CD4-positive, CD25-positive, alpha-beta regulatory T cell (primary cell): ENCODE measurements around the gene CYYR1. TPM values are rescaled to one million over a fixed set of nuclear protein-coding genes. Genes with fewer than 3 reads are reported as not detected.

ENCODE experiments used
- ATAC-seq, 2 donors: fragments of 150-1000 bp; cut with Tn5 transposase; one replicate each; pipeline ENCODE4 v1.10.0; 2021; ENCODE audit warnings: low read depth in 2 of 2, moderate number of reproducible peaks in 2 of 2, moderate library complexity in 1 of 2
- DNase-seq, 3 donors: peaks; one replicate each; pipeline versions ENCODE4 v3.0.0 to v3.0.0-alpha.2; 2012 to 2022; ENCODE audit warnings: mixed read lengths in 1 of 3
- H3K27ac ChIP-seq: one replicate; pipeline ENCODE4 v1.7.0; 2013; ENCODE audit warnings: mild to moderate bottlenecking, low read length; ENCODE audit not compliant: insufficient read depth, poor library complexity, severe bottlenecking
- H3K27me3 ChIP-seq: one replicate; pipeline ENCODE4 v1.7.0; 2013; ENCODE audit warnings: low read length; ENCODE audit not compliant: control insufficient read depth, insufficient read depth
- H3K36me3 ChIP-seq: one replicate; pipeline ENCODE4 v1.7.0; 2013; ENCODE audit warnings: mild to moderate bottlenecking, low read length, moderate library complexity; ENCODE audit not compliant: control insufficient read depth, insufficient read depth
- H3K4me1 ChIP-seq: 2 replicates; pipeline ENCODE4 v1.7.0; 2013; ENCODE audit warnings: mild to moderate bottlenecking, low read length; ENCODE audit not compliant: insufficient read depth, control insufficient read depth, poor library complexity, severe bottlenecking
- H3K4me3 ChIP-seq: one replicate; pipeline ENCODE4 v1.7.0; 2013; ENCODE audit warnings: low read depth, mild to moderate bottlenecking, low read length, moderate library complexity
- H3K9me3 ChIP-seq, 2 experiments: 1 replicate in 1 of 2; 2 replicates in 1 of 2; pipeline ENCODE4 v1.7.0; 2013; ENCODE audit warnings: low read length in 2 of 2, mild to moderate bottlenecking in 1 of 2, moderate library complexity in 1 of 2; ENCODE audit not compliant: control insufficient read depth in 2 of 2
- H3K27ac Mint-ChIP-seq, 3 donors: one replicate each; pipeline ENCODE4 v1.8.0; 2020 to 2022; ENCODE audit warnings: mild to moderate bottlenecking in 3 of 3, mixed read lengths in 3 of 3, moderate library complexity in 2 of 3
- H3K27me3 Mint-ChIP-seq: one replicate; pipeline ENCODE4 v1.8.0; 2022; ENCODE audit warnings: mild to moderate bottlenecking, mixed read lengths
- H3K36me3 Mint-ChIP-seq: one replicate; pipeline ENCODE4 v1.8.0; 2020; ENCODE audit warnings: mixed read lengths
- H3K4me1 Mint-ChIP-seq, 4 donors: one replicate each; pipeline ENCODE4 v1.8.0; 2020 to 2022; ENCODE audit warnings: mixed read lengths in 4 of 4, mild to moderate bottlenecking in 1 of 4
- H3K4me3 Mint-ChIP-seq, 4 donors: one replicate each; pipeline ENCODE4 v1.8.0; 2020 to 2022; ENCODE audit warnings: mild to moderate bottlenecking in 4 of 4, mixed read lengths in 4 of 4, moderate library complexity in 3 of 4
- H3K9me3 Mint-ChIP-seq, 7 donors: one replicate each; pipeline ENCODE4 v1.8.0; 2020 to 2022; ENCODE audit warnings: mixed read lengths in 7 of 7, mild to moderate bottlenecking in 3 of 7, moderate library complexity in 2 of 7
- polyA plus RNA-seq, 4 donors: library from polyadenylated mRNA; unstranded; fragments of 300-500 nt; fragmentation: Illumina TruSeq; gene quantifications; one replicate each; pipeline ENCODE4 v1.2.3, GENCODE V29; 2021
- total RNA-seq: library from RNA; stranded (reverse); gene quantifications from one replicate; pipeline ENCODE4 v1.2.3, GENCODE V29; 2022

The CYYR1 gene
- total and polyA plus RNA-seq, 5 donors from 2014 or later = not detected

DNA sequence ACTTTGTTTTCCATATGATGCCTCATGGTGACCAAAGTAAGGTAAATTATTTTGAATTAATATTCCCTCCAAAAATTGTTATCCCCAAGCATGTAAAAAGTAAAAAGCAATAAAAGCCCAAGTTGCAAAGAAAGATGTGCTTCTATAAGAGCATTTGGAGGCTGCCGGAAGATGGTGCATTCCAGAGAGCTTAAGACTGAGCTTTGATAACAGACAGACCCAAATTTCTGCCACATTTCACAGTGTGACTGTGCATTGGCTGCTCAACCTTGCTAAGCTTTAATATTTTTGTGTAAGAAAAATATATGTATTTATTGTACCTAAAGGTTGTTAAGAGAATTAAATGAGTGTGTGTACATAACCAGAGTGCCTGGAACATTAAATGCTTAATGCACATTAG is 67.9 kb downstream of the CYYR1 start:
- H3K4me1 Mint-ChIP-seq = no peaks in the 10 kb centered on the region
- H3K27me3 ChIP-seq = no peaks in the 10 kb centered on the region
- no peak overlapping the region for H3K27ac ChIP-seq
- H3K4me1 ChIP-seq = no peaks in the 10 kb centered on the region
- no peaks in the 10 kb centered on the region for H3K36me3 Mint-ChIP-seq
- no peak overlapping the region for H3K27ac Mint-ChIP-seq
- DNase-seq (no peak), ATAC-seq (no peak)
- H3K4me3 Mint-ChIP-seq = no peak overlapping the region
- H3K9me3 ChIP-seq = no peaks in the 10 kb centered on the region
- H3K9me3 Mint-ChIP-seq = peaks cover 0 to 3% (median 0%) of the 10 kb centered on the region in 7 donors
- no peaks in the 10 kb centered on the region for H3K36me3 ChIP-seq
- no peaks in the 10 kb centered on the region for H3K27me3 Mint-ChIP-seq
- H3K4me3 ChIP-seq = no peak overlapping the region

DNA sequence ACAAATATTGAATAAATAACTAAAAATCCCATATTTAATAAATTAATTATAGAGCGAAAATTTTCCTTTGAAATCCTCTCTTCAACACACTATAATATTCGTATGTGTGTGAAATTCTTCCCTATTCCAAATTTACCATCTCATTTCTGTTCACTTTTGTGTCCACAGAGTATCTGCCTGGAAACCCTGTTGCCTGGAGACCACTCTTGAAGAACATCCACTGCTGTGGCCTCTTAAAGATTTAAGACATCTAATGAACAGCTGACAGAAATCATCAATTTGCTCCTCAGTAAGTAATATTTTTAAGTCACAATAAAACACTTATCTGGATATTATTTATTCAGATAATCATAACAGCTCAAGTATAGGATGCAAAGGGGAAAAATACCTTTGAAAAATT is 69.7 kb downstream of the CYYR1 start:
- H3K9me3 Mint-ChIP-seq = peaks cover under 1 to 5% (median 3%) of the 10 kb centered on the region in 7 donors
- ATAC-seq (no peak), DNase-seq (no peak)
- H3K36me3 ChIP-seq = no peaks in the 10 kb centered on the region
- no peak overlapping the region for H3K27ac Mint-ChIP-seq
- H3K9me3 ChIP-seq = no peaks in the 10 kb centered on the region
- no peak overlapping the region for H3K27ac ChIP-seq
- H3K36me3 Mint-ChIP-seq = no peaks in the 10 kb centered on the region
- no peaks in the 10 kb centered on the region for H3K27me3 ChIP-seq
- no peaks in the 10 kb centered on the region for H3K4me1 Mint-ChIP-seq
- H3K4me3 Mint-ChIP-seq = no peak overlapping the region
- H3K4me3 ChIP-seq = no peak overlapping the region
- H3K4me1 ChIP-seq = no peaks in the 10 kb centered on the region
- no peaks in the 10 kb centered on the region for H3K27me3 Mint-ChIP-seq

- H3K4me1 Mint-ChIP-seq = no peaks in the 10 kb centered on the region
- H3K27me3 Mint-ChIP-seq = no peaks in the 10 kb centered on the region
- Histone ChIP-seq H3K4me1 (no peaks in the 10 kb centered on the region), H3K27ac (no peak overlapping the region), H3K4me3 (no peak overlapping the region), H3K36me3 (no peaks in the 10 kb centered on the region), H3K9me3 (no peaks in the 10 kb centered on the region), H3K27me3 (no peaks in the 10 kb centered on the region)
- ATAC-seq (no peak), DNase-seq (no peak)
- H3K4me3 Mint-ChIP-seq = no peak overlapping the region
- peaks cover 1 to 6% (median 4%) of the 10 kb centered on the region in 7 donors for H3K9me3 Mint-ChIP-seq
- no peaks in the 10 kb centered on the region for H3K36me3 Mint-ChIP-seq
- no peak overlapping the region for H3K27ac Mint-ChIP-seq
These were observed 71.5 kb downstream of the CYYR1 start for GRCh38 chr21:26501495-26502021.

DNA sequence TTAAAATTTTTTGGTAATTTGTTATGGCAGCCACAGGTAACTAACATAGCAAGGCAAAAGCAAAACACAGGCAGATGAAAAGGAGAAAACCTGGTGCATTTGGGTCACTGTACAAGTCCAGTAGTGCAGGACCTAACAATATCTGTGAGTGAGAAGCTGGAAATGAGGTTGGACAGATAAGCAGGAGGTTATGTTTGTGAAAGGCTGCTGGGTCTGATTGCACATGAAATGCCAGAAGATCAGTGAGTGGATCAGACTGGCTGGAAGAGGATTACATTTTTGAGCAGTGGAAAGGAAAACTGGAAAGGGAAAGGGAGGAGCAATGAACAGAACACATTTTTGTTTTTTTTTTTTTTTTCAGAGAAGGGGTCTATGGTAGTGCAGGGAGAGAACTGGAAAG is 73.6 kb downstream of the CYYR1 start:
- Mint-ChIP-seq H3K27ac (no peak overlapping the region), H3K4me3 (no peak overlapping the region), H3K36me3 (no peaks in the 10 kb centered on the region), H3K4me1 (no peaks in the 10 kb centered on the region), H3K9me3 (peaks cover 1 to 6% (median 4%) of the 10 kb centered on the region in 7 donors), H3K27me3 (no peaks in the 10 kb centered on the region)
- DNase-seq (no peak), ATAC-seq (no peak)
- Histone ChIP-seq H3K4me1 (no peaks in the 10 kb centered on the region), H3K27me3 (no peaks in the 10 kb centered on the region), H3K9me3 (no peaks in the 10 kb centered on the region), H3K4me3 (no peak overlapping the region), H3K27ac (no peak overlapping the region), H3K36me3 (no peaks in the 10 kb centered on the region)

DNA sequence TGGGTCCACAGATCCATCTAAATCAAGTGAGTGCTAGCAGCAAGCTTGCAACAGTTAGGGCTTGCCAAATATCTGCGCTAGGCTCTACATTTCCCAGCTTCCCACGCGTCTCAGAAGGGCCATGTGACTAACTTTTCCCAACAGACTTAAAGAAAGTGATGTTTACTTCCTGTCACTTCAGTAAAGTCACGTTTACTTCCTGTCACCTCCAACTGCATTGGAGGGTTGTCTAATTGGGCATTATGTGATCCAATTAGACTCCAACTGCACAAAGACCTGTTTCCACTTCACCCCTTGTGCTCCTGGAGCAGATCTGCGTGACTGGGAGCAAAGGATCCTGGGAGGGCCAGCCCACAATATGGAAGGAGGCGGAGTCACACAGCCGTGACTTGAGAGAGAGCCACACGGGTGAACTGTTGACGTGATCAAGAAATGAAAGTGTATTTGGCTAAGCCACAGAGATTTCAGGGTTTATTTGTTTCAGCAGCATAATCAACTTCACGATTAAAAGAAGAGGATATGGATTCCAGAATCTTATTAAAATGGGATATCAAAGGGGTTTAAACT is 77.7 kb downstream of the CYYR1 start:
- no peaks in the 10 kb centered on the region for H3K27me3 Mint-ChIP-seq
- ATAC-seq = no peak
- no peak overlapping the region for H3K27ac Mint-ChIP-seq
- Histone ChIP-seq H3K36me3 (no peaks in the 10 kb centered on the region), H3K27me3 (no peaks in the 10 kb centered on the region), H3K9me3 (no peaks in the 10 kb centered on the region), H3K4me3 (no peak overlapping the region), H3K27ac (no peak overlapping the region), H3K4me1 (no peaks in the 10 kb centered on the region)
- peaks cover 2 to 8% (median 4%) of the 10 kb centered on the region in 7 donors for H3K9me3 Mint-ChIP-seq
- no peak overlapping the region for H3K4me3 Mint-ChIP-seq
- no peaks in the 10 kb centered on the region for H3K4me1 Mint-ChIP-seq
- H3K36me3 Mint-ChIP-seq = no peaks in the 10 kb centered on the region
- DNase-seq = no peak

DNA sequence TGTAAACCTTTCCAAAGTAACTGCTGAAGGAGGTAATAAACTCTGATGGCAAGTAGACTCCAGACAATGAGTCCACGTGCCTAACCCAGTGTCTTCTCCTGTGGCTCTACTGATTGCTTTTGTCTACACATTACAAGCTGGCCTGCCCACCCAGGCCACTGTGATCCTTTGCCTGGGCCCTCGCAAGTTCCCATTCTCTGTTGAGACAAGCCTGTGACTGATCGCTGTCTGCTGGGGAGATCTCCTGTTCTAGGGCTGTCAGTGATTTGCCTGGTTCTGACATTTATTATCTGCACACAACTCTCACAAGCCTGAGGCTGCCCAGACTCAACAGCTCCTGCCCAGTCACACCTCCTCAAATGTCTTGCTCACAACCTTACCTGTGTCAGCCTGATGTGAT is 81.4 kb downstream of the CYYR1 start:
- Mint-ChIP-seq H3K27ac (no peak overlapping the region), H3K36me3 (no peaks in the 10 kb centered on the region), H3K27me3 (no peaks in the 10 kb centered on the region), H3K4me3 (no peak overlapping the region), H3K4me1 (no peaks in the 10 kb centered on the region), H3K9me3 (peaks cover 0 to 5% (median 2%) of the 10 kb centered on the region in 7 donors)
- Histone ChIP-seq H3K36me3 (no peaks in the 10 kb centered on the region), H3K9me3 (peaks cover 0 to 3% of the 10 kb centered on the region in 2 experiments), H3K4me3 (no peak overlapping the region), H3K4me1 (no peaks in the 10 kb centered on the region), H3K27me3 (no peaks in the 10 kb centered on the region), H3K27ac (no peak overlapping the region)
- DNase-seq = no peak
- ATAC-seq = no peak

GRCh38 chr21:26490771-26491170 is 82.3 kb downstream of the CYYR1 start:
- H3K4me1 Mint-ChIP-seq = no peaks in the 10 kb centered on the region

GRCh38 chr21:26489781-26490180 is 83.3 kb downstream of the CYYR1 start:
- no peak for ATAC-seq
- Mint-ChIP-seq H3K4me1 (no peaks in the 10 kb centered on the region), H3K4me3 (no peak overlapping the region), H3K36me3 (no peaks in the 10 kb centered on the region), H3K9me3 (peaks cover 0 to 5% (median 2%) of the 10 kb centered on the region in 7 donors), H3K27ac (no peak overlapping the region), H3K27me3 (no peaks in the 10 kb centered on the region)
- Histone ChIP-seq H3K27me3 (no peaks in the 10 kb centered on the region), H3K9me3 (peaks cover 0 to 3% of the 10 kb centered on the region in 2 experiments), H3K36me3 (no peaks in the 10 kb centered on the region), H3K27ac (no peak overlapping the region), H3K4me1 (no peaks in the 10 kb centered on the region), H3K4me3 (no peak overlapping the region)
- no peak for DNase-seq

More at GRCh38 chr21:26490771-26491170, 82.3 kb downstream of the CYYR1 start:
- Histone ChIP-seq H3K36me3 (no peaks in the 10 kb centered on the region), H3K4me1 (no peaks in the 10 kb centered on the region), H3K9me3 (peaks cover 0 to 3% of the 10 kb centered on the region in 2 experiments), H3K27ac (no peak overlapping the region), H3K27me3 (no peaks in the 10 kb centered on the region), H3K4me3 (no peak overlapping the region)
- no peak for DNase-seq
- Mint-ChIP-seq H3K27me3 (no peaks in the 10 kb centered on the region), H3K36me3 (no peaks in the 10 kb centered on the region), H3K4me3 (no peak overlapping the region), H3K9me3 (peaks cover 0 to 5% (median 2%) of the 10 kb centered on the region in 7 donors), H3K27ac (no peak overlapping the region)
- no peak for ATAC-seq
